ENCODE results near the gene ACVR2B.
"Not testable (repeated sequence)": the region's sequence is repeated elsewhere in the genome, so short reads cannot be mapped to it uniquely, and the experiment has no call there.

DNA sequence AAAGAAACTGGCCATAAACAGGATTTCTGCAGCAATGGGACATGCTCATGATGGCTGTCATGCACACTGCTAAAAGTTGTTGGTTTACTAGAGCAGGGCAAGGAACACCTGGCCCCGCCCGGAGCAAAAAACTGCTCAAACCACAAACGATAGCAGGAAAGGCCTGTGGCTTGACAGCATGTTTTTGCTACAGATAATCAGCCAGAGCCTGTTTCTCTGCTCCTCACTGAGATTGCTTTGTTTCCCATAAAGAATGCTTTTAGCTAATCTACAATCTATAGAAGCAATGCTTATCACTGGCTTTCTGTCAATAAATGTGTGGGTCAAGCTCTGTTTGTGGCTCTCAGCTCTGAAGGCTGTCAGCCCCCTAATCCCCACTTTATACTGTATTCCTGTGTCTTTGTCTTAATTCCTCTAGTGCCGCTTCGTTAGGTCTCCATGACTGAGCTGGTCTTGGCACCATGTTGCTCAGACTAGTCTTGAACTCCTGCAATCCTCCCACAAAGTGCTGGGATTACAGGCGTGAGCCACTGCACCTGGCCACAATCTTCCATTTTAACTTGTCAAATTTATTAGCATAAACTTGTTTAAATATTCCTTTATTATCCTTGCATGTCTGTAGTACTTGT, 26.8 kb upstream of the ACVR2B start:
- TF ChIP-seq, protein P1, sequence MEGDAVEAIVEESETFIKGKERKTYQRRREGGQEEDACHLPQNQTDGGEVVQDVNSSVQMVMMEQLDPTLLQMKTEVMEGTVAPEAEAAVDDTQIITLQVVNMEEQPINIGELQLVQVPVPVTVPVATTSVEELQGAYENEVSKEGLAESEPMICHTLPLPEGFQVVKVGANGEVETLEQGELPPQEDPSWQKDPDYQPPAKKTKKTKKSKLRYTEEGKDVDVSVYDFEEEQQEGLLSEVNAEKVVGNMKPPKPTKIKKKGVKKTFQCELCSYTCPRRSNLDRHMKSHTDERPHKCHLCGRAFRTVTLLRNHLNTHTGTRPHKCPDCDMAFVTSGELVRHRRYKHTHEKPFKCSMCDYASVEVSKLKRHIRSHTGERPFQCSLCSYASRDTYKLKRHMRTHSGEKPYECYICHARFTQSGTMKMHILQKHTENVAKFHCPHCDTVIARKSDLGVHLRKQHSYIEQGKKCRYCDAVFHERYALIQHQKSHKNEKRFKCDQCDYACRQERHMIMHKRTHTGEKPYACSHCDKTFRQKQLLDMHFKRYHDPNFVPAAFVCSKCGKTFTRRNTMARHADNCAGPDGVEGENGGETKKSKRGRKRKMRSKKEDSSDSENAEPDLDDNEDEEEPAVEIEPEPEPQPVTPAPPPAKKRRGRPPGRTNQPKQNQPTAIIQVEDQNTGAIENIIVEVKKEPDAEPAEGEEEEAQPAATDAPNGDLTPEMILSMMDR (conservative IDR thresholded peaks at IDR 0.05; ENCODE audit: low read depth, low read length) = not testable (repeated sequence)
- not testable (repeated sequence) for TF ChIP-seq EZH2phosphoT487 (IDR thresholded peaks at IDR 0.05; ENCODE audit: borderline replicate concordance, low read length)

Measured in PC-3 (cell line).